ENCODE results near the gene EVI2A.

EVI2A gene, protein sequence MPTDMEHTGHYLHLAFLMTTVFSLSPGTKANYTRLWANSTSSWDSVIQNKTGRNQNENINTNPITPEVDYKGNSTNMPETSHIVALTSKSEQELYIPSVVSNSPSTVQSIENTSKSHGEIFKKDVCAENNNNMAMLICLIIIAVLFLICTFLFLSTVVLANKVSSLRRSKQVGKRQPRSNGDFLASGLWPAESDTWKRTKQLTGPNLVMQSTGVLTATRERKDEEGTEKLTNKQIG

DNA sequence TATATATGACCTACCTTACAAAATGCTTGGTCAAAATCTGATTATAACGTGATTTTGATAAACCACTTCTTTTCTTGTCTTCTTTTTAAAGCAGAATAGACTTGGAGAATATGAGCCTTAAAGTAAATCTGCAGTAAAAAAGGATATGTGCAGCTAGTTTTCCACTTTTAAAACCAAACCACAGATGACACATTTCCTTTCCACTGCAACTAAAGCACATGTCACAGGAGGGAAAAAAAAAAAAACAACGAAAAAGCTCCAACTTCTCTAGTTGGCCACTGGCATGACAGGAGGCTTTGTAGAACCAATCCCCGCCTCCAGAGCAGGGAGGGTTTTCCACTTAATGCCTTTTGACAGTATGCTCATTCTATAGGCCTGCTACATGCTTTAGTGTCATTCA is at the start of gene EVI2A:
Gene EVI2A, minus strand, starts transcription at position 142 of the 400 bp plus-strand sequence. CDS start 2,609 bp downstream, outside the sequence.
- no peak for TF ChIP-seq CTCF (conservative IDR thresholded peaks at IDR 0.05; ENCODE audit: control insufficient read depth, insufficient read depth, low read depth, low read length)
- peak; percentile 92 for DNase-seq (ENCODE audit: low read depth)
- peak within 1 kb of the TSS; percentile 39 for H3K4me3 ChIP-seq (ENCODE audit: control insufficient read depth, low read depth, low read length)

GRCh38 chr17:31369266-31369665 is 47.8 kb upstream of the EVI2A start:
- TF ChIP-seq CTCF (conservative IDR thresholded peaks at IDR 0.05; ENCODE audit: control insufficient read depth, insufficient read depth, low read depth, low read length), result no peak
- H3K4me3 ChIP-seq (ENCODE audit: control insufficient read depth, low read depth, low read length), result no peak overlapping the region
- peak; percentile 29 for DNase-seq (ENCODE audit: low read depth)

- H3K4me3 ChIP-seq (ENCODE audit: control insufficient read depth, low read depth, low read length), result no peak overlapping the region
- no peak for DNase-seq (ENCODE audit: low read depth)
- no peak for TF ChIP-seq CTCF (conservative IDR thresholded peaks at IDR 0.05; ENCODE audit: control insufficient read depth, insufficient read depth, low read depth, low read length)
Observed at GRCh38 chr17:31366088-31366487, 44.7 kb upstream of the EVI2A start.

GRCh38 chr17:31364012-31364411 is 42.6 kb upstream of the EVI2A start:
- H3K4me3 ChIP-seq (ENCODE audit: control insufficient read depth, low read depth, low read length), result no peak overlapping the region
- DNase-seq (ENCODE audit: low read depth), result no peak
- no peak for TF ChIP-seq CTCF (conservative IDR thresholded peaks at IDR 0.05; ENCODE audit: control insufficient read depth, insufficient read depth, low read depth, low read length)

GRCh38 chr17:31357839-31358394 is 36.5 kb upstream of the EVI2A start:
- no peak for TF ChIP-seq CTCF (conservative IDR thresholded peaks at IDR 0.05; ENCODE audit: control insufficient read depth, insufficient read depth, low read depth, low read length)
- no peak for DNase-seq (ENCODE audit: low read depth)
- no peak overlapping the region for H3K4me3 ChIP-seq (ENCODE audit: control insufficient read depth, low read depth, low read length)

- DNase-seq (ENCODE audit: low read depth), result no peak
- TF ChIP-seq CTCF (conservative IDR thresholded peaks at IDR 0.05; ENCODE audit: control insufficient read depth, insufficient read depth, low read depth, low read length), result no peak
- no peak overlapping the region for H3K4me3 ChIP-seq (ENCODE audit: control insufficient read depth, low read depth, low read length)
Observed at GRCh38 chr17:31357091-31357490, 35.7 kb upstream of the EVI2A start.
